Activated naive CD4-positive, alpha-beta T cell (primary cell): Measurements from ENCODE around the gene NR6A1.

ENCODE experiments used
- DNase-seq, 4 experiments: peaks; one replicate each; lab custom pipeline; 2025; lab: John Stamatoyannopoulos, UW

The NR6A1 gene

GRCh38 chr9:124574534-124575375 lies 196.4 kb downstream of the NR6A1 start:
- no peak for DNase-seq

- DNase-seq: no peak
Measured at GRCh38 chr9:124570942-124571666, 200.0 kb downstream of the NR6A1 start.

GRCh38 chr9:124569942-124570341 lies 201.2 kb downstream of the NR6A1 start:
- no peak for DNase-seq

- DNase-seq: no peak
Measured at GRCh38 chr9:124567362-124567761, 203.7 kb downstream of the NR6A1 start.

GRCh38 chr9:124562328-124562727 lies 208.8 kb downstream of the NR6A1 start:
- no peak for DNase-seq

- DNase-seq: no peak
Measured at GRCh38 chr9:124559871-124560270, 211.2 kb downstream of the NR6A1 start.

- DNase-seq: no peak
Measured at GRCh38 chr9:124558777-124559470, 212.2 kb downstream of the NR6A1 start.

GRCh38 chr9:124557895-124558294 lies 213.2 kb downstream of the NR6A1 start:
- DNase-seq: no peak

GRCh38 chr9:124555043-124555442 lies 216.1 kb downstream of the NR6A1 start:
- no peak for DNase-seq

- DNase-seq: no peak
Measured at GRCh38 chr9:124553738-124554137, 217.4 kb downstream of the NR6A1 start.

- no peak for DNase-seq
Measured at GRCh38 chr9:124552273-124552605, 218.9 kb downstream of the NR6A1 start.

GRCh38 chr9:124551472-124552272 lies 219.4 kb downstream of the NR6A1 start:
- peak in 1 of 4 experiments; percentile 1 for DNase-seq

GRCh38 chr9:124550072-124550471 lies 221.0 kb downstream of the NR6A1 start:
- DNase-seq: no peak

- DNase-seq: no peak
Measured at GRCh38 chr9:124549016-124549415, 222.1 kb downstream of the NR6A1 start.

- DNase-seq: no peak
Measured at GRCh38 chr9:124544535-124544934, 226.6 kb downstream of the NR6A1 start.

GRCh38 chr9:124541824-124542223 lies 229.3 kb downstream of the NR6A1 start:
- no peak for DNase-seq

GRCh38 chr9:124537926-124538325 lies 233.2 kb downstream of the NR6A1 start:
- DNase-seq: no peak

- no peak for DNase-seq
Measured at GRCh38 chr9:124535846-124536245, 235.3 kb downstream of the NR6A1 start.

GRCh38 chr9:124532897-124533296 lies 238.2 kb downstream of the NR6A1 start:
- no peak for DNase-seq

GRCh38 chr9:124531115-124531514 lies 240.0 kb downstream of the NR6A1 start:
- DNase-seq: no peak

GRCh38 chr9:124530246-124530645 lies 240.9 kb downstream of the NR6A1 start:
- DNase-seq: no peak

- no peak for DNase-seq
Measured at GRCh38 chr9:124527781-124528180, 243.3 kb downstream of the NR6A1 start.
